Measurements from ENCODE around the gene HMCN2.

DNA sequence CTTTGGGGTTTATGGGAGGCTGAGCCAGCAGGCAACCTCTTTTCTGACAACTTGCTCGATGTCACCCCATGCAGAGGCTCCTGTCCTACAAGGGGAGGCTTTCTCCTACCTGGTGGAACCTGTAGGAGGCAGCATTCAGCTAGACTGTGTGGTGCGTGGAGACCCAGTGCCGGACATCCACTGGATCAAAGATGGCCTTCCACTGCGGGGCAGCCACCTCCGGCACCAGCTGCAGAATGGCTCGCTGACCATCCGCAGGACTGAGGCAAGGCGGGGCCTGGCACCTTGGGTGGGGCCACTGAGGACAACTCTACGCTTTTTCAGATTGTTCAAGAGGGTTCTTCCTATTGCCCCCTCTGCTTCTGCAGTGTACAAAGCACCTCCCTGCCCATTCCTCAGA lies 143.1 kb downstream of the HMCN2 start:
- TF ChIP-seq, protein P1, sequence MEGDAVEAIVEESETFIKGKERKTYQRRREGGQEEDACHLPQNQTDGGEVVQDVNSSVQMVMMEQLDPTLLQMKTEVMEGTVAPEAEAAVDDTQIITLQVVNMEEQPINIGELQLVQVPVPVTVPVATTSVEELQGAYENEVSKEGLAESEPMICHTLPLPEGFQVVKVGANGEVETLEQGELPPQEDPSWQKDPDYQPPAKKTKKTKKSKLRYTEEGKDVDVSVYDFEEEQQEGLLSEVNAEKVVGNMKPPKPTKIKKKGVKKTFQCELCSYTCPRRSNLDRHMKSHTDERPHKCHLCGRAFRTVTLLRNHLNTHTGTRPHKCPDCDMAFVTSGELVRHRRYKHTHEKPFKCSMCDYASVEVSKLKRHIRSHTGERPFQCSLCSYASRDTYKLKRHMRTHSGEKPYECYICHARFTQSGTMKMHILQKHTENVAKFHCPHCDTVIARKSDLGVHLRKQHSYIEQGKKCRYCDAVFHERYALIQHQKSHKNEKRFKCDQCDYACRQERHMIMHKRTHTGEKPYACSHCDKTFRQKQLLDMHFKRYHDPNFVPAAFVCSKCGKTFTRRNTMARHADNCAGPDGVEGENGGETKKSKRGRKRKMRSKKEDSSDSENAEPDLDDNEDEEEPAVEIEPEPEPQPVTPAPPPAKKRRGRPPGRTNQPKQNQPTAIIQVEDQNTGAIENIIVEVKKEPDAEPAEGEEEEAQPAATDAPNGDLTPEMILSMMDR (conservative IDR thresholded peaks at IDR 0.05; ENCODE audit: low read length), result no peak
- TF ChIP-seq EZH2phosphoT487 (IDR thresholded peaks at IDR 0.05; ENCODE audit: borderline replicate concordance, low read depth, low read length), result no peak

Data from OCI-LY7 (cell line).